NAMALWA (cell line): ENCODE results near the gene YBX2.

Experiments used
- DNase-seq: peaks from one replicate; pipeline ENCODE4 v3.0.0-alpha.2; 2015; ENCODE audit warnings: low spot score

The YBX2 gene

GRCh38 chr17:7322520-7323194, 28.2 kb upstream of the YBX2 start:
- DNase-seq: no peak

- DNase-seq: no peak
These were observed 27.0 kb upstream of the YBX2 start for GRCh38 chr17:7321466-7321865.

GRCh38 chr17:7318121-7318860, 23.9 kb upstream of the YBX2 start:
- DNase-seq: no peak

- DNase-seq: no peak
These were observed 22.8 kb upstream of the YBX2 start for GRCh38 chr17:7317161-7317803.

- no peak for DNase-seq
These were observed 21.3 kb upstream of the YBX2 start for GRCh38 chr17:7315570-7316235.

GRCh38 chr17:7314719-7315569, 20.5 kb upstream of the YBX2 start, which contains the start of gene GPS2:
Gene GPS2, minus strand, starts transcription at chr17:7315360. Its CDS starts 308 bp downstream, at chr17:7315052.
- DNase-seq: peak; percentile 84

GRCh38 chr17:7313890-7314718, 19.7 kb upstream of the YBX2 start:
- DNase-seq: peak; percentile 57

- DNase-seq: peak; percentile 46
These were observed 18.9 kb upstream of the YBX2 start for GRCh38 chr17:7313088-7313889.

- DNase-seq: no peak
These were observed 18.1 kb upstream of the YBX2 start for GRCh38 chr17:7312432-7313087.

GRCh38 chr17:7311110-7311705, 16.8 kb upstream of the YBX2 start:
- DNase-seq: no peak

- no peak for DNase-seq
These were observed 15.2 kb upstream of the YBX2 start for GRCh38 chr17:7309628-7310027.

GRCh38 chr17:7308625-7309433, 14.4 kb upstream of the YBX2 start:
- DNase-seq: peak; percentile 73

- peak; percentile 44 for DNase-seq
These were observed 13.5 kb upstream of the YBX2 start for GRCh38 chr17:7307686-7308624.

GRCh38 chr17:7306911-7307685, 12.7 kb upstream of the YBX2 start, which contains the start of gene EIF5A:
Gene EIF5A, plus strand, starts transcription at chr17:7307628. Its CDS starts 2,008 bp downstream, at chr17:7309636.
- peak; percentile 98 for DNase-seq

- no peak for DNase-seq
These were observed 9.7 kb upstream of the YBX2 start for GRCh38 chr17:7304179-7304578.
